ENCODE results near the gene MRPL19. TPM values are rescaled to one million over a fixed set of nuclear protein-coding genes. Genes with fewer than 3 reads are reported as not detected.

MRPL19 gene
- total RNA-seq, 1 donor from 2014 or later = 24.0 TPM

DNA sequence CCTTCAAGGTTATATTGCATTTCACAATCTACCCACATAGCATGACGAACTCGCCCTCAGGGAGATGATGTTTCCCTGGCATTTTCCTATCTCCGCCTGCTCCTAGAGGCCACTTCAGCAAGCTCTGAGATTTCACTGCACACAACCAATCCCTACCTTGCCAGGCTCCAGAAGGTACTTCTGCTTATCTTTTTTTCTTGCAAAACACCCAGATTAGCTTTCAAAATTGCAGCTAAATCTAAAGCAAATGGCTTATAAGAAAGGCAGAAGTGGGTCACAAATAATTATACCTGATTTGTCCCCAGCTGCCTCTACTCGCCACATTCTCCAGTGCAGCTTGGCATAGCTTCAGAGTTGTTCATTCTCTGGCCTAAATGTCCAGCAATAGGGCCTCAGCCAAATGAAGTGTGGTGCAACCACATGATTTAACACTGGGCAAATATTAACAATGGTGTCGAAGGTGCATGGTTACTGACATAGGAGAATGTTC is 32.4 kb upstream of the MRPL19 start:
- no peaks in the 10 kb centered on the region for H3K4me1 ChIP-seq (ENCODE audit: control insufficient read depth in 3 of 3, insufficient read depth in 3 of 3, low read length in 3 of 3)

DNA sequence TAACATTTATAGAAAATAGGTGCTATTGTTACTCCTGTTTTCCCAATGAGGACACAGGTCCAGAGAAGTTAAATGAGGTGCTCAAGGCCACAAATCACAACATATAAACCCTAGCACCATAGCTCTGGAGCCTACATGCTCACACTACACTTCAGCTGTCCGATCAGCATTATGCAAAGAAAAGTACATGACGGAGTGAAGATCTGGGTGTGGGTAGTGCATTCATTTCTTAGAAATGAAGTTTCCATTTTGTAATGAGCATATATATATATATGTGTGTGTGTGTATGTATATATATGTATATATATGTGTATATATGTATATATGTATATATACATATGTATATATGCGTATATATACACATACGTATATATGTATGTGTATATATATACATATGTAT is 30.2 kb upstream of the MRPL19 start:
- Histone ChIP-seq H3K27me3 (ENCODE audit: control insufficient read depth in 3 of 3, insufficient read depth in 3 of 3, low read length in 3 of 3) (peaks cover 0 to 1% (median 0%) of the 10 kb centered on the region in 3 donors), H3K36me3 (ENCODE audit: control insufficient read depth in 3 of 3, insufficient read depth in 3 of 3, low read length in 3 of 3) (no peaks in the 10 kb centered on the region), H3K4me3 (ENCODE audit: low read length in 3 of 3) (no peak overlapping the region), H3K27ac (ENCODE audit: low read depth, low read length) (no peak overlapping the region), H3K4me1 (ENCODE audit: control insufficient read depth in 3 of 3, insufficient read depth in 3 of 3, low read length in 3 of 3) (no peaks in the 10 kb centered on the region), H3K9ac (ENCODE audit: low read depth in 1 of 3, low read length in 3 of 3) (no peak overlapping the region), H3K9me3 (ENCODE audit: control insufficient read depth in 3 of 3, low read length in 3 of 3) (no peaks in the 10 kb centered on the region)

More for the DNA sequence above, 32.4 kb upstream of the MRPL19 start:
- no peaks in the 10 kb centered on the region for H3K36me3 ChIP-seq (ENCODE audit: control insufficient read depth in 3 of 3, insufficient read depth in 3 of 3, low read length in 3 of 3)
- peaks cover 5 to 15% (median 13%) of the 10 kb centered on the region in 3 donors for H3K27me3 ChIP-seq (ENCODE audit: control insufficient read depth in 3 of 3, insufficient read depth in 3 of 3, low read length in 3 of 3)
- no peak overlapping the region for H3K4me3 ChIP-seq (ENCODE audit: low read length in 3 of 3)
- no peak overlapping the region for H3K27ac ChIP-seq (ENCODE audit: low read depth, low read length)
- H3K9ac ChIP-seq (ENCODE audit: low read depth in 1 of 3, low read length in 3 of 3) = no peak overlapping the region
- no peaks in the 10 kb centered on the region for H3K9me3 ChIP-seq (ENCODE audit: control insufficient read depth in 3 of 3, low read length in 3 of 3)

DNA sequence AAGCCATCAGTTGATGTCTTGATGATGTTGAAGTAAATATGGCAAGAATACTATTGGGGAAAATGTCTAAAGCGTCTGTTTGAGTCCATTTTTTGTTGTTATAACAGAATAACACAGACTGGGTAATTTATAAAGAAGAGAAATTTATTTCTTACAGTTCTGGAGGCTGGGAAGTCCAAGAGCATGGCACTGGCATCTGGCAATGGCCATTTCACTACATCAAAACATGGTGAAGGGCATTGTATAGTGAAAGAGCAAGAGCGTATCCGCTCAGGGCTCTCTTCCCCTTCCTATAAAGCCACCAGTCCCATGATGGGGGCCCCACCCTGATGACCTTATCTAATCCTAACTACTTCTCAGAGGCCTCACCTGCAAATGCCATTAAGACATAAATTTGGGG is 29.6 kb upstream of the MRPL19 start:
- no peak overlapping the region for H3K9ac ChIP-seq (ENCODE audit: low read depth in 1 of 3, low read length in 3 of 3)
- H3K27me3 ChIP-seq (ENCODE audit: control insufficient read depth in 3 of 3, insufficient read depth in 3 of 3, low read length in 3 of 3) = no peaks in the 10 kb centered on the region
- no peaks in the 10 kb centered on the region for H3K36me3 ChIP-seq (ENCODE audit: control insufficient read depth in 3 of 3, insufficient read depth in 3 of 3, low read length in 3 of 3)
- no peak overlapping the region for H3K4me3 ChIP-seq (ENCODE audit: low read length in 3 of 3)
- no peaks in the 10 kb centered on the region for H3K4me1 ChIP-seq (ENCODE audit: control insufficient read depth in 3 of 3, insufficient read depth in 3 of 3, low read length in 3 of 3)
- H3K9me3 ChIP-seq (ENCODE audit: control insufficient read depth in 3 of 3, low read length in 3 of 3) = no peaks in the 10 kb centered on the region
- no peak overlapping the region for H3K27ac ChIP-seq (ENCODE audit: low read depth, low read length)

DNA sequence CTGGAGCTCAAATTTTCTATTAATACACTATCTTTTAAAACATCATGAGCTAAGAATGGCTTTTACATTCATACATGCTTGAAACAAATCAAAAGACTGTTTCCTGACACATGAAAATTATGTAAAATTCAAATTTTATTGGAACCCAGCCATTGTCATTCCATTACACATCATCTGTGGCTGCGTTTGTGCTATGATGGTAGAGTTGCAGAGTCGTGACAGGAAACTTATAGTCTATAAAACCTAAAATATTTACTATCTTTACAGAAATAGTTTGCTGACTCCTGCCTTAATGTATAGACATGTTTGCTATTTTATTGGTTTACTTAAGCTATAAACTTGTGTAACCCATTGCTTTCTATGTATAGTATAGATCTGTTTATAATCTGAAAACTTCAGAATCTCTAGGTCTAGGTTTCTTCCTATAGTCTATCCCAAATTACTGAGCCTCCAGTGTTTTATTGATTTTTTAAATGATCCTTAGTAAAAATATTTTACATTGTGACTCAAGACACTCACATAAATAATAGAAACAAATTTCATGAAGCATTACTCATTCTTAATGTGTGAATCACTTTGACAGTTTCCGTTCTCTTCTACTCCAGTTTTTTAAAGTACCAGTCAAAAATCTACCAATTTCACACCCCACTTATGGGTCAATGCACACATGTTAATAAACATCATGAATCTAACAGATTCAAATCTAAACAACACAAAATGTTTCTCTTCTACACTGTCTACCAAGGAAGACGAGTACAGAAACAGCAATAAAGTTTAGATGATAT is 26.4 kb upstream of the MRPL19 start:
- H3K4me3 ChIP-seq (ENCODE audit: low read length in 3 of 3) = no peak overlapping the region
- no peaks in the 10 kb centered on the region for H3K9me3 ChIP-seq (ENCODE audit: control insufficient read depth in 3 of 3, low read length in 3 of 3)
- no peaks in the 10 kb centered on the region for H3K36me3 ChIP-seq (ENCODE audit: control insufficient read depth in 3 of 3, insufficient read depth in 3 of 3, low read length in 3 of 3)
- H3K27me3 ChIP-seq (ENCODE audit: control insufficient read depth in 3 of 3, insufficient read depth in 3 of 3, low read length in 3 of 3) = peaks cover 0 to 4% (median 0%) of the 10 kb centered on the region in 3 donors
- H3K4me1 ChIP-seq (ENCODE audit: control insufficient read depth in 3 of 3, insufficient read depth in 3 of 3, low read length in 3 of 3) = no peaks in the 10 kb centered on the region
- H3K9ac ChIP-seq (ENCODE audit: low read depth in 1 of 3, low read length in 3 of 3) = no peak overlapping the region
- H3K27ac ChIP-seq (ENCODE audit: low read depth, low read length) = no peak overlapping the region

DNA sequence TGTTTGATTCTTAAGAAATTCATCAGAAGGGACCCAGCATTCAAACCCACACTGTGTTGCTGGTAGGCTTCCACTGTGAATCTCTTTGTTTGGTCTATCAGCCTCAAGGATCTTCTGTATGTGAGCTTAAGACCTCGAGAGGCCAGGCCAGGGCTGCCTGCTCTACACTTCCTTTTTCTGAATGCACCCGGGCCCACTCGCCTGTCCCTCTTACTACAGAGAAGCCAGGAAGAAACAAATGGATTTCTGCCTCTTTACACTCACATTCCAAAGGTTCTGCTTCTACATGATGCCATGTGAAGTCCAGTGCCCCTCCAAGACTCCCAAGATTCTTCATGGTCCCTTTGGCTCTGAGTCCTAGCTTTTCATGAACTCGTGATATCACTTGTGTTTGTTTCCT is 25.4 kb upstream of the MRPL19 start:
- no peak overlapping the region for H3K4me3 ChIP-seq (ENCODE audit: low read length in 3 of 3)
- H3K27me3 ChIP-seq (ENCODE audit: control insufficient read depth in 3 of 3, insufficient read depth in 3 of 3, low read length in 3 of 3) = peaks cover 0 to 4% (median 0%) of the 10 kb centered on the region in 3 donors
- no peak overlapping the region for H3K27ac ChIP-seq (ENCODE audit: low read depth, low read length)
- no peaks in the 10 kb centered on the region for H3K4me1 ChIP-seq (ENCODE audit: control insufficient read depth in 3 of 3, insufficient read depth in 3 of 3, low read length in 3 of 3)
- H3K9me3 ChIP-seq (ENCODE audit: control insufficient read depth in 3 of 3, low read length in 3 of 3) = no peaks in the 10 kb centered on the region
- H3K36me3 ChIP-seq (ENCODE audit: control insufficient read depth in 3 of 3, insufficient read depth in 3 of 3, low read length in 3 of 3) = no peaks in the 10 kb centered on the region
- no peak overlapping the region for H3K9ac ChIP-seq (ENCODE audit: low read depth in 1 of 3, low read length in 3 of 3)

DNA sequence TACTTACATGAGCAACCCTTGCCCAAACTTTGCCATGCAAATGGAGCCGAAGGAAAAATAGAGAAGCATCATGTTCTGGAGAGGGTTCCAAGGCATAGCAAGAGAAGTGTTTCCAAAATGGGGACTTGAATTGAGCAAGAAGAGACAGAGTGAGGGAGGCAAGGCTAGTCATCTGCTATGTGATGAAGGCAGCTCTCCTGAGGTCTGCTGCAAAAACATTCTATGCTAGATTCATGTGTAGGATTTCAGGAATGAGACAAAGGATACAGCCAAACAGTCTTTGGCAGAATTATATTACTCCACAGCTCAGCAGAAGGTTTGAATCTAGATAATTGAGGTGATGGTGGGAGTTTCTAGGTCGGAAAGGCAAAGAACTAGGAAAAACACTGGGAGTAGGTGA is 24.1 kb upstream of the MRPL19 start:
- H3K4me3 ChIP-seq (ENCODE audit: low read length in 3 of 3) = no peak overlapping the region
- H3K9me3 ChIP-seq (ENCODE audit: control insufficient read depth in 3 of 3, low read length in 3 of 3) = no peaks in the 10 kb centered on the region
- H3K9ac ChIP-seq (ENCODE audit: low read depth in 1 of 3, low read length in 3 of 3) = no peak overlapping the region
- no peak overlapping the region for H3K27ac ChIP-seq (ENCODE audit: low read depth, low read length)
- H3K4me1 ChIP-seq (ENCODE audit: control insufficient read depth in 3 of 3, insufficient read depth in 3 of 3, low read length in 3 of 3) = no peaks in the 10 kb centered on the region
- no peaks in the 10 kb centered on the region for H3K36me3 ChIP-seq (ENCODE audit: control insufficient read depth in 3 of 3, insufficient read depth in 3 of 3, low read length in 3 of 3)
- H3K27me3 ChIP-seq (ENCODE audit: control insufficient read depth in 3 of 3, insufficient read depth in 3 of 3, low read length in 3 of 3) = peaks cover 0 to 4% (median 0%) of the 10 kb centered on the region in 3 donors

DNA sequence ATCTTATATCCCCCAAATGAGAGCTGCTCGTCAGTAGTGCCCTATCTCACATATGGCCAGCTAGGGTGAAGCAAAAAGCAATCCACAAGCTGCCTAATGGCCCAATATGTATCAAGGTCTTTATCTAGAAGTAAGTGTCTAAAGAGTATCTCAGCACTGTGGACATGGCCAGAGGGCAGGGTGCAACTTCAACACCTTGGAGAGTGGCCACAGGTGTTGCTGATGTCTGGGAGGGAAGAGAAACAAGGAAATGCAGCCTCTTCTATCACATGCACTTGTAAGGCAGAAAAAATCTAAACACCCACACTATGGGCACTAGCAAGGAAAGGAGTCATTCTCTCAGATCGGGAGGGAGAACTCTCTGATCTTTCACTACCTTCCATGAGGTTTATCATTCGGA is 23.7 kb upstream of the MRPL19 start:
- no peak overlapping the region for H3K4me3 ChIP-seq (ENCODE audit: low read length in 3 of 3)
- no peaks in the 10 kb centered on the region for H3K36me3 ChIP-seq (ENCODE audit: control insufficient read depth in 3 of 3, insufficient read depth in 3 of 3, low read length in 3 of 3)
- no peaks in the 10 kb centered on the region for H3K4me1 ChIP-seq (ENCODE audit: control insufficient read depth in 3 of 3, insufficient read depth in 3 of 3, low read length in 3 of 3)
- no peak overlapping the region for H3K27ac ChIP-seq (ENCODE audit: low read depth, low read length)
- peaks cover 0 to 4% (median 0%) of the 10 kb centered on the region in 3 donors for H3K27me3 ChIP-seq (ENCODE audit: control insufficient read depth in 3 of 3, insufficient read depth in 3 of 3, low read length in 3 of 3)
- H3K9me3 ChIP-seq (ENCODE audit: control insufficient read depth in 3 of 3, low read length in 3 of 3) = no peaks in the 10 kb centered on the region
- no peak overlapping the region for H3K9ac ChIP-seq (ENCODE audit: low read depth in 1 of 3, low read length in 3 of 3)

DNA sequence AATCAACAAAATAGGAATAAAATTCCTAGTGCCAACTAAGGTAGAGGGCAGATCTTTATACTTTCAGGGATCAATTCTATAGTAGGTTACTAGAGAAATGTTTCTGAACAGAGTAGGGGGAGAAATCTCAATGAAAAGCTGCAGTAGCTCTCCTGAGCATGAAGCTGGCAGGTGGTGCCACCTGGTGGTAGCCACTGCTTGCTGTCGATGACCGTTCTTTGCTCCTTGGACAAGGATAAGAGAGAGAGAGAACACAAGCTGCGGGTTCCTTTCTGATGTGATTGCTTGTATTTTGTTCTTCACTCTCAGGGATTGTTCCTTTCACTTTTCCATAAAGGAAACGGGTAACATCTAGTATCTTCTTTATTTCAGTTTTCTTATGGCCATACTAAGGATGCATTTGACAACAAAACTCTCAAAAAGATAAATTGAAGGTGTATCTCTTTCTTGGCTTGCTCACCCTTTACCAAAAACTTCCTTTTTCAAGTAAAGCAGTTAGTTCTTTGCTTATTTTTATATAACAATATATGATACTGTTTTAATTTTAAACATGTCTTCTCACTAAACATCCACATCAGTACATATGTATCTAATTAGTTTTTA is 18.6 kb upstream of the MRPL19 start:
- Histone ChIP-seq H3K27me3 (ENCODE audit: control insufficient read depth in 3 of 3, insufficient read depth in 3 of 3, low read length in 3 of 3) (peaks cover 0 to 4% (median 0%) of the 10 kb centered on the region in 3 donors), H3K4me3 (ENCODE audit: low read length in 3 of 3) (no peak overlapping the region), H3K27ac (ENCODE audit: low read depth, low read length) (no peak overlapping the region), H3K9ac (ENCODE audit: low read depth in 1 of 3, low read length in 3 of 3) (no peak overlapping the region), H3K9me3 (ENCODE audit: control insufficient read depth in 3 of 3, low read length in 3 of 3) (no peaks in the 10 kb centered on the region), H3K4me1 (ENCODE audit: control insufficient read depth in 3 of 3, insufficient read depth in 3 of 3, low read length in 3 of 3) (peaks cover 0 to 7% (median 2%) of the 10 kb centered on the region in 3 donors), H3K36me3 (ENCODE audit: control insufficient read depth in 3 of 3, insufficient read depth in 3 of 3, low read length in 3 of 3) (no peaks in the 10 kb centered on the region)

DNA sequence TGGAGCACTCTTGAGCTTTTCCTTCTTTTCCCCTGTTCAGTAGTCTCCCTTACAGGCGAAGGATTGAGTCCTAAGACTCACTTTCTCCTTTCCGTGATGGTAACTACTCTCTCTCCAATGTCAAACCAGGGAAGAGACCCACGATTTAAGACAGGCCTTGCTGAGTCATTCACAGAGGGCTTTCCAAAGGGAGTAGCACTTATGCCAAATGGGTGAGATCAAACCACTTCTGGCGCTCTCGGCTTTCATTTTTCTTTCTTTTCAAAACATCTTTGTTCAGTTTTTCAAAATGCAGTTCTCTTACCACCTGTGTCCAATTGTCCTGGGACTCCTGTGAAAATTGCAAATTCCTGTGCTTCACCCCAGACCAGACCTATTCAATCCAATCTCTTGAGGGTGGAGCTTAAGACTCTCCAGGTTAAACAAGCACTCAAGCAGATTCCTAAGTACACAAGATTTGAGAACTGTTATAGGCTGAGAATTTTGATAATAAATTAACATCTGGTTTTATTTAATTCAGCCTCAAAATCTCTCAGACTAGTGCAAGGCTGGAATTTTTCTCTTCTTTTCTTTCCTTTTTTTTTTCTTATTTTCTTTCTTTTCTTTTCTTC is 14.4 kb upstream of the MRPL19 start:
- H3K27ac ChIP-seq (ENCODE audit: low read depth, low read length) = no peak overlapping the region
- no peak overlapping the region for H3K9ac ChIP-seq (ENCODE audit: low read depth in 1 of 3, low read length in 3 of 3)

DNA sequence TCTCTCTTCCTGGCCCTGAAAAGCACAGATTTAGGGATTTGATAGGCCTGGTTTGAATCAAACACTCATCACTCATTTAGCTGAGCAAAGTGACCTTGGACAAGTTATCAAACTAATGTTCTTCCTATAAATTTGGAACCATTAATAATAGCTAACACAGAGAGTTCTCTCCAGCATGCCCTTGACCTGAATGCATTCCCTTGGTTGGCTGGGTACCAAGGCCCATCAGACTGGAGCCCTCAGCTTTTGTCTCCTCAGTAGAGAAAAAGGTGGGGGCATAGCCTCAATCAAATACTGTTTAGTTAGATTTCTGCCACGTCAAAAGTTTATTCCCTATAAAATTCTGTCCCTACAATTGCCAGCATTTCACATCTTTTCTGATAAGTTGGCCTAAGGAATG is 13.8 kb upstream of the MRPL19 start:
- Histone ChIP-seq H3K27me3 (ENCODE audit: control insufficient read depth in 3 of 3, insufficient read depth in 3 of 3, low read length in 3 of 3) (no peaks in the 10 kb centered on the region), H3K4me3 (ENCODE audit: low read length in 3 of 3) (no peak overlapping the region), H3K27ac (ENCODE audit: low read depth, low read length) (peak overlapping the region; percentile 39), H3K36me3 (ENCODE audit: control insufficient read depth in 3 of 3, insufficient read depth in 3 of 3, low read length in 3 of 3) (no peaks in the 10 kb centered on the region), H3K4me1 (ENCODE audit: control insufficient read depth in 3 of 3, insufficient read depth in 3 of 3, low read length in 3 of 3) (peaks cover 0 to 9% (median 2%) of the 10 kb centered on the region in 3 donors), H3K9ac (ENCODE audit: low read depth in 1 of 3, low read length in 3 of 3) (no peak overlapping the region), H3K9me3 (ENCODE audit: control insufficient read depth in 3 of 3, low read length in 3 of 3) (no peaks in the 10 kb centered on the region)

More for the DNA sequence above, 14.4 kb upstream of the MRPL19 start:
- Histone ChIP-seq H3K9me3 (ENCODE audit: control insufficient read depth in 3 of 3, low read length in 3 of 3) (no peaks in the 10 kb centered on the region), H3K4me1 (ENCODE audit: control insufficient read depth in 3 of 3, insufficient read depth in 3 of 3, low read length in 3 of 3) (peaks cover 0 to 9% (median 2%) of the 10 kb centered on the region in 3 donors), H3K36me3 (ENCODE audit: control insufficient read depth in 3 of 3, insufficient read depth in 3 of 3, low read length in 3 of 3) (no peaks in the 10 kb centered on the region), H3K4me3 (ENCODE audit: low read length in 3 of 3) (no peak overlapping the region), H3K27me3 (ENCODE audit: control insufficient read depth in 3 of 3, insufficient read depth in 3 of 3, low read length in 3 of 3) (no peaks in the 10 kb centered on the region)
